Measurements from ENCODE around the gene ACTN4. TPM values are rescaled to one million over a fixed set of nuclear protein-coding genes. Genes with fewer than 3 reads are reported as not detected.

Gene ACTN4
- total and polyA plus RNA-seq, 11 donors: 100 to 307 (median 149) TPM

DNA sequence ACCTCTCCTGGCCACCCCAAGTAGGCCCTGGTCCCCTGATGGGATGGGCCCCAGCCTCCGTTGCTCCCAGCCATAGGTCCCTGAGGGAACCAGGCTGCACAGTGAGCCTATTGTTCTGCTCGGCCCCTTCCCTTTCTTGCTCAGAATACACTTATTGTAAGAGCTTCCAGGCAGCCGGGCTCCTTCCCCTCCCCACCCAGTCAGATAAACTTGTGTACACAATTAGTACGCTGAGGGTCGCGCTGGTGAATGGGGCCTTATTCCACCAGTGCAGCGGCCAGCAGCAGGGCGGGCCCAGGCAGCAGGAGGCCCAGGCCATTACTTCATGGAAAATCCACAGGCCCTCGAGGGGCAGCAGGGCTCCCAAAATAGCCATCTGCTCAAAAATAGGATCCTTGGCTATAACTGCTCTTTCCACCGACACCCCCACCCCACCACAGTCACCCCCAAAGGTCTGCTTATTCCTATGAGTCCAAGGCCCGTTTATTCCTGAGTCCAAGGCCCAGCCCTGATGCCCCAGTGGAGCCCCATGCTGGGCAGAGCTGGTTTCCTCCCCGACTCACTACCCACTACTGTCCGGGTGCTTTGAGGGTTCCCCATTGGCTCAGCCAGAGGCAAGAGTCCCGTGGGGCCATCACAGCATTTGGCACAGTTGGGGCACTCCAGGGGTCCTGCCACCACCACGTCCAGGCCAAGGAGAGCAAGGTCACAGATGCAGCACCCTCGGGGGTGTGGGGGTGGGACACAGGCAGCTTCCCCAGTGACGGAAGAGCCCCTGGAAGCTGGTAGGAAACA lies 74.7 kb downstream of the ACTN4 start:
- peak; percentile 81 to 87 (median 83) for DNase-seq
- ATAC-seq: peak; percentile 34 to 59 (median 44)
- peak overlapping the region; percentile 73 to 98 (median 89) for H3K27ac ChIP-seq
- no peaks in the 10 kb centered on the region for H3K9me3 ChIP-seq
- 9 to 20% (median 16%) methylated on average over 12 to 17 of the region's 17 CpGs for WGBS, 4 donors
- peaks cover 22 to 89% (median 64%) of the 10 kb centered on the region in 12 donors for H3K4me1 ChIP-seq
- intact Hi-C loops (cut with DNase I): loop anchor here in 3 of 10 donors (5.0 to 10.0 kb wide), 4 partner anchors 70 to 177 kb away; partner anchors contain the start of genes ACTN4 (in 1 of the 3) and ECH1 (in 1 of the 3)
- TF ChIP-seq, protein P1, sequence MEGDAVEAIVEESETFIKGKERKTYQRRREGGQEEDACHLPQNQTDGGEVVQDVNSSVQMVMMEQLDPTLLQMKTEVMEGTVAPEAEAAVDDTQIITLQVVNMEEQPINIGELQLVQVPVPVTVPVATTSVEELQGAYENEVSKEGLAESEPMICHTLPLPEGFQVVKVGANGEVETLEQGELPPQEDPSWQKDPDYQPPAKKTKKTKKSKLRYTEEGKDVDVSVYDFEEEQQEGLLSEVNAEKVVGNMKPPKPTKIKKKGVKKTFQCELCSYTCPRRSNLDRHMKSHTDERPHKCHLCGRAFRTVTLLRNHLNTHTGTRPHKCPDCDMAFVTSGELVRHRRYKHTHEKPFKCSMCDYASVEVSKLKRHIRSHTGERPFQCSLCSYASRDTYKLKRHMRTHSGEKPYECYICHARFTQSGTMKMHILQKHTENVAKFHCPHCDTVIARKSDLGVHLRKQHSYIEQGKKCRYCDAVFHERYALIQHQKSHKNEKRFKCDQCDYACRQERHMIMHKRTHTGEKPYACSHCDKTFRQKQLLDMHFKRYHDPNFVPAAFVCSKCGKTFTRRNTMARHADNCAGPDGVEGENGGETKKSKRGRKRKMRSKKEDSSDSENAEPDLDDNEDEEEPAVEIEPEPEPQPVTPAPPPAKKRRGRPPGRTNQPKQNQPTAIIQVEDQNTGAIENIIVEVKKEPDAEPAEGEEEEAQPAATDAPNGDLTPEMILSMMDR (IDR thresholded peaks at IDR 0.05): peak in 2 of 12 donors; percentile 12 to 19
- TF ChIP-seq POLR2A (IDR thresholded peaks at IDR 0.05): no peak
- no peaks in the 10 kb centered on the region for H3K27me3 ChIP-seq
- H3K36me3 ChIP-seq: peaks cover 0 to 100% (median 91%) of the 10 kb centered on the region in 9 donors
- no peak overlapping the region for H3K4me3 ChIP-seq

DNA sequence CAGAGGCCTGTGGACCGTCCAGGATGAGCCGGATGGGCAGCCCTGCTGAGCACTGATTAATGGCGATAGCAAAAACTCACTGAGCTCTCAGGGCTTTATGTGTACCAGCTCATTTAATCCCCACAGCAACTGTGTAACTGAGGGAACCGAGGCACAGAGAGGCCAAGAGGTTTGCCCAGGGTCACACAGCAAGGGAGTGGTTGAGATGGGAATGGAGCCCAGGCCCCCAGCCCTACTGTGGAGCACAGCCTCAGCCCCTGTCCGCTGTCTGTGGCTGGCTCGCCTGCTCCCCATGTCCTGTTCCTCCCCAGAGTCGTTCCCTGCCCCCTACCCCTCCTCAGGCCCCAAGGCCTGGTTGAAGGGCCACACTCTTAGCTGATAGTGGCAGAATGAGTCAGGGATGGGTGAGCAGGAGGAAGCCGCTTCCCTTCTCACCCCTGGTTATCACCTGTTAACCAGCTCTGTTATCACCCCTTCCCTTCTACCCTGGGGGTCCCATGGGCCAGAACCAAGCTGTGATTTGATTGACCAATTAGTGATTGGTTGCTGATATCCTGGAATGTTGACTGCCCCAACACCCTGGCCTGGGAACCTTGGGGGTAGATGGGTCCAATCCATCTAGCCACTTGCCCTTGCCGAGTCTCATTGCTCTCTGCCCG lies 75.6 kb downstream of the ACTN4 start:
- H3K9me3 ChIP-seq: no peaks in the 10 kb centered on the region
- ATAC-seq (no peak), DNase-seq (no peak)
- peak overlapping the region; percentile 73 to 98 (median 89) for H3K27ac ChIP-seq
- H3K36me3 ChIP-seq: peaks cover 3 to 100% (median 91%) of the 10 kb centered on the region in 9 donors
- 66 to 70% (median 68%) methylated on average over 10 of the region's 10 CpGs for WGBS, 4 donors
- intact Hi-C loops (cut with DNase I): loop anchor here in 3 of 10 donors (5.0 to 10.0 kb wide), 4 partner anchors 71 to 178 kb away; partner anchors contain the start of genes ACTN4 (in 1 of the 3) and ECH1 (in 1 of the 3)
- no peaks in the 10 kb centered on the region for H3K27me3 ChIP-seq
- TF ChIP-seq POLR2A (IDR thresholded peaks at IDR 0.05): no peak
- TF ChIP-seq, protein P1 (IDR thresholded peaks at IDR 0.05): no peak
- no peak overlapping the region for H3K4me3 ChIP-seq
- peaks cover 29 to 89% (median 73%) of the 10 kb centered on the region in 12 donors for H3K4me1 ChIP-seq

- intact Hi-C loops (cut with DNase I): loop anchor here in 3 of 10 donors (5.0 to 10.0 kb wide), 4 partner anchors 71 to 179 kb away; partner anchors contain the start of genes ACTN4 (in 1 of the 3) and ECH1 (in 1 of the 3)
- H3K4me1 ChIP-seq: peaks cover 29 to 88% (median 70%) of the 10 kb centered on the region in 12 donors
- DNase-seq (no peak), ATAC-seq (no peak)
- no peaks in the 10 kb centered on the region for H3K27me3 ChIP-seq
- H3K27ac ChIP-seq: peak overlapping the region in 11 of 12 donors; percentile 73 to 98 (median 90)
- 48 to 61% (median 53%) methylated on average over 9 to 11 of the region's 11 CpGs for WGBS, 4 donors
- no peak overlapping the region for H3K4me3 ChIP-seq
- TF ChIP-seq, protein P1 (IDR thresholded peaks at IDR 0.05): no peak
- no peak for TF ChIP-seq POLR2A (IDR thresholded peaks at IDR 0.05)
- H3K36me3 ChIP-seq: peaks cover 3 to 97% (median 87%) of the 10 kb centered on the region in 9 donors
- no peaks in the 10 kb centered on the region for H3K9me3 ChIP-seq
Measured at GRCh38 chr19:38723606-38723965, 76.1 kb downstream of the ACTN4 start.

Data from heart left ventricle (tissue), 16 donors.